HUES6 (cell line): ENCODE results near the gene DTL.
A peak's percentile ranks its signal among the peaks of the same experiment; 100 is the strongest.

Experiments used
- H3K27ac ChIP-seq: 2 replicates; pipeline ENCODE4 v1.7.0; 2013; ENCODE audit warnings: low read depth, mild to moderate bottlenecking, low read length, inconsistent platforms
- H3K27me3 ChIP-seq: 2 replicates; pipeline ENCODE4 v1.6.1; 2013; ENCODE audit warnings: low read length; ENCODE audit not compliant: control insufficient read depth, insufficient read depth
- H3K36me3 ChIP-seq: 2 replicates; pipeline ENCODE4 v1.6.1; 2013; ENCODE audit warnings: low read length; ENCODE audit not compliant: control insufficient read depth, insufficient read depth
- H3K4me1 ChIP-seq: 2 replicates; pipeline ENCODE4 v1.6.1; 2013; ENCODE audit warnings: low read length; ENCODE audit not compliant: control insufficient read depth, insufficient read depth
- H3K4me3 ChIP-seq: 2 replicates; pipeline ENCODE4 v1.5.1; 2013; ENCODE audit warnings: low read depth, low read length
- H3K9ac ChIP-seq: one replicate; pipeline ENCODE4 v1.6.1; 2013; ENCODE audit warnings: mild to moderate bottlenecking, low read length
- H3K9me3 ChIP-seq: 2 replicates; pipeline ENCODE4 v1.6.1; 2013; ENCODE audit warnings: low read depth, low read length; ENCODE audit not compliant: control insufficient read depth, insufficient read depth

Gene DTL

GRCh38 chr1:212098310-212098709, 62.8 kb downstream of the DTL start:
- Histone ChIP-seq H3K27ac (no peak overlapping the region), H3K4me1 (peaks cover 12% of the 10 kb centered on the region), H3K9me3 (no peaks in the 10 kb centered on the region), H3K36me3 (peaks cover 59% of the 10 kb centered on the region), H3K27me3 (no peaks in the 10 kb centered on the region), H3K9ac (no peak overlapping the region), H3K4me3 (no peak overlapping the region)

- no peaks in the 10 kb centered on the region for H3K27me3 ChIP-seq
- H3K9me3 ChIP-seq: no peaks in the 10 kb centered on the region
- peaks cover 59% of the 10 kb centered on the region for H3K36me3 ChIP-seq
- peaks cover 12% of the 10 kb centered on the region for H3K4me1 ChIP-seq
- no peak overlapping the region for H3K4me3 ChIP-seq
- H3K9ac ChIP-seq: no peak overlapping the region
- H3K27ac ChIP-seq: no peak overlapping the region
Observed at GRCh38 chr1:212098771-212099170, 63.2 kb downstream of the DTL start.

GRCh38 chr1:212101251-212101650, 65.7 kb downstream of the DTL start:
- Histone ChIP-seq H3K4me1 (peaks cover 23% of the 10 kb centered on the region), H3K36me3 (peaks cover 54% of the 10 kb centered on the region), H3K27ac (no peak overlapping the region), H3K4me3 (no peak overlapping the region), H3K9ac (no peak overlapping the region), H3K9me3 (no peaks in the 10 kb centered on the region), H3K27me3 (no peaks in the 10 kb centered on the region)

GRCh38 chr1:212101735-212102134, 66.2 kb downstream of the DTL start:
- no peak overlapping the region for H3K4me3 ChIP-seq
- H3K9me3 ChIP-seq: no peaks in the 10 kb centered on the region
- H3K4me1 ChIP-seq: peaks cover 28% of the 10 kb centered on the region
- no peak overlapping the region for H3K27ac ChIP-seq
- H3K9ac ChIP-seq: no peak overlapping the region
- no peaks in the 10 kb centered on the region for H3K27me3 ChIP-seq
- H3K36me3 ChIP-seq: peaks cover 52% of the 10 kb centered on the region

- Histone ChIP-seq H3K4me3 (no peak overlapping the region), H3K27ac (no peak overlapping the region), H3K27me3 (no peaks in the 10 kb centered on the region), H3K36me3 (peaks cover 44% of the 10 kb centered on the region), H3K4me1 (peaks cover 22% of the 10 kb centered on the region; the same call in 1 of the 2 replicates), H3K9me3 (no peaks in the 10 kb centered on the region), H3K9ac (no peak overlapping the region)
Observed at GRCh38 chr1:212104586-212105325, 69.2 kb downstream of the DTL start.

- Histone ChIP-seq H3K36me3 (peaks cover 29% of the 10 kb centered on the region), H3K27me3 (no peaks in the 10 kb centered on the region), H3K4me1 (peaks cover 26% of the 10 kb centered on the region), H3K9ac (no peak overlapping the region), H3K27ac (no peak overlapping the region), H3K4me3 (no peak overlapping the region), H3K9me3 (no peaks in the 10 kb centered on the region)
Observed at GRCh38 chr1:212106286-212106792, 70.8 kb downstream of the DTL start.

GRCh38 chr1:212107481-212107880, 71.9 kb downstream of the DTL start:
- Histone ChIP-seq H3K4me1 (peaks cover 26% of the 10 kb centered on the region), H3K36me3 (peaks cover 21% of the 10 kb centered on the region), H3K27me3 (no peaks in the 10 kb centered on the region), H3K9ac (no peak overlapping the region), H3K4me3 (no peak overlapping the region), H3K27ac (no peak overlapping the region), H3K9me3 (no peaks in the 10 kb centered on the region)

- H3K4me3 ChIP-seq: no peak overlapping the region
- H3K27me3 ChIP-seq: no peaks in the 10 kb centered on the region
- no peaks in the 10 kb centered on the region for H3K9me3 ChIP-seq
- no peak overlapping the region for H3K27ac ChIP-seq
- no peak overlapping the region for H3K9ac ChIP-seq
- H3K4me1 ChIP-seq: peaks cover 26% of the 10 kb centered on the region
- H3K36me3 ChIP-seq: peaks cover 14% of the 10 kb centered on the region; the same call in 1 of the 2 replicates
Observed at GRCh38 chr1:212108187-212108586, 72.6 kb downstream of the DTL start.

- no peak overlapping the region for H3K27ac ChIP-seq
- peaks cover 26% of the 10 kb centered on the region for H3K4me1 ChIP-seq
- no peak overlapping the region for H3K9ac ChIP-seq
- no peak overlapping the region for H3K4me3 ChIP-seq
- 0 out of 2 replicates have a peak, but pooled peaks cover 10% of the 10 kb centered on the region for H3K36me3 ChIP-seq
- H3K27me3 ChIP-seq: no peaks in the 10 kb centered on the region
- no peaks in the 10 kb centered on the region for H3K9me3 ChIP-seq
Observed at GRCh38 chr1:212108981-212109380, 73.4 kb downstream of the DTL start.

GRCh38 chr1:212109728-212110127, 74.2 kb downstream of the DTL start:
- Histone ChIP-seq H3K9me3 (no peaks in the 10 kb centered on the region), H3K4me3 (no peak overlapping the region), H3K27ac (no peak overlapping the region), H3K27me3 (no peaks in the 10 kb centered on the region), H3K9ac (no peak overlapping the region), H3K4me1 (peaks cover 26% of the 10 kb centered on the region), H3K36me3 (0 out of 2 replicates have a peak, but pooled peaks cover 10% of the 10 kb centered on the region)

- 0 out of 2 replicates have a peak, but pooled peaks cover 7% of the 10 kb centered on the region for H3K36me3 ChIP-seq
- no peaks in the 10 kb centered on the region for H3K27me3 ChIP-seq
- H3K4me1 ChIP-seq: peaks cover 21% of the 10 kb centered on the region
- no peak overlapping the region for H3K4me3 ChIP-seq
- no peaks in the 10 kb centered on the region for H3K9me3 ChIP-seq
- H3K27ac ChIP-seq: 0 out of 2 replicates have a peak overlapping the region, but pooled peaks have one; percentile 39
- no peak overlapping the region for H3K9ac ChIP-seq
Observed at GRCh38 chr1:212110617-212111016, 75.1 kb downstream of the DTL start.
